ENCODE data around the gene ESPN.

GRCh38 chr1:6491966-6492365 lies 67.4 kb downstream of the ESPN start:
- no peak for TF ChIP-seq CTCF (IDR thresholded peaks at IDR 0.05)
- TF ChIP-seq POLR2A (IDR thresholded peaks at IDR 0.05), result no peak

Data from sigmoid colon (tissue), 3 donors.